ENCODE data around the gene NDUFB8. TPM values are rescaled to one million over a fixed set of nuclear protein-coding genes. Genes with fewer than 3 reads are reported as not detected.
A peak's percentile ranks its signal among the peaks of the same experiment; 100 is the strongest.

Gene NDUFB8
- total RNA-seq, 4 donors from 2014 or later: 122 to 229 (median 167) TPM

DNA sequence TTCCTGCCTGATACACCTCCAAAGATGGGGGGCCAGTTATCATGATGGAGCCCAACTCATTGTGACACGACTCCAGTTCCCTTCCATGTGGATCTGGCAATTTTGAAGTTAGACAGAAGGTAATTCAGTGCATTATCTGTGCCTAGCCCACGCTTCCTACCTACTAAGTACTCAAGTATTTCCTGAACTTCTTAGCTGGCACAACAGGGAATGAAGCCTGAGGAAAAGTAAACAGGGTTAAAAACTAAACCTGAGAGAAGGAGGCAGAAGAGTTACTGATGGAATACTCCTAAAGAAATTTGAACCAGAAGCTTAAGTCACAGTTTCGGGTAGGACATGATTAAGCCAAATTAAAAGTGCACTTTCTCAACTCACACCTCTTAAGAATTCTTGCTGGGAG lies 8.9 kb downstream of the NDUFB8 start:
- Histone ChIP-seq H3K36me3 (peaks cover 0 to 33% (median 0%) of the 10 kb centered on the region in 3 donors), H3K4me3 (no peak overlapping the region), H3K4me1 (peaks cover 0 to 12% (median 2%) of the 10 kb centered on the region in 4 donors), H3K9me3 (no peaks in the 10 kb centered on the region), H3K27ac (no peak overlapping the region), H3K27me3 (no peaks in the 10 kb centered on the region)
- TF ChIP-seq POLR2A (IDR thresholded peaks at IDR 0.05): no peak
- TF ChIP-seq, protein P1, sequence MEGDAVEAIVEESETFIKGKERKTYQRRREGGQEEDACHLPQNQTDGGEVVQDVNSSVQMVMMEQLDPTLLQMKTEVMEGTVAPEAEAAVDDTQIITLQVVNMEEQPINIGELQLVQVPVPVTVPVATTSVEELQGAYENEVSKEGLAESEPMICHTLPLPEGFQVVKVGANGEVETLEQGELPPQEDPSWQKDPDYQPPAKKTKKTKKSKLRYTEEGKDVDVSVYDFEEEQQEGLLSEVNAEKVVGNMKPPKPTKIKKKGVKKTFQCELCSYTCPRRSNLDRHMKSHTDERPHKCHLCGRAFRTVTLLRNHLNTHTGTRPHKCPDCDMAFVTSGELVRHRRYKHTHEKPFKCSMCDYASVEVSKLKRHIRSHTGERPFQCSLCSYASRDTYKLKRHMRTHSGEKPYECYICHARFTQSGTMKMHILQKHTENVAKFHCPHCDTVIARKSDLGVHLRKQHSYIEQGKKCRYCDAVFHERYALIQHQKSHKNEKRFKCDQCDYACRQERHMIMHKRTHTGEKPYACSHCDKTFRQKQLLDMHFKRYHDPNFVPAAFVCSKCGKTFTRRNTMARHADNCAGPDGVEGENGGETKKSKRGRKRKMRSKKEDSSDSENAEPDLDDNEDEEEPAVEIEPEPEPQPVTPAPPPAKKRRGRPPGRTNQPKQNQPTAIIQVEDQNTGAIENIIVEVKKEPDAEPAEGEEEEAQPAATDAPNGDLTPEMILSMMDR (IDR thresholded peaks at IDR 0.05): no peak
- DNase-seq: no peak

DNA sequence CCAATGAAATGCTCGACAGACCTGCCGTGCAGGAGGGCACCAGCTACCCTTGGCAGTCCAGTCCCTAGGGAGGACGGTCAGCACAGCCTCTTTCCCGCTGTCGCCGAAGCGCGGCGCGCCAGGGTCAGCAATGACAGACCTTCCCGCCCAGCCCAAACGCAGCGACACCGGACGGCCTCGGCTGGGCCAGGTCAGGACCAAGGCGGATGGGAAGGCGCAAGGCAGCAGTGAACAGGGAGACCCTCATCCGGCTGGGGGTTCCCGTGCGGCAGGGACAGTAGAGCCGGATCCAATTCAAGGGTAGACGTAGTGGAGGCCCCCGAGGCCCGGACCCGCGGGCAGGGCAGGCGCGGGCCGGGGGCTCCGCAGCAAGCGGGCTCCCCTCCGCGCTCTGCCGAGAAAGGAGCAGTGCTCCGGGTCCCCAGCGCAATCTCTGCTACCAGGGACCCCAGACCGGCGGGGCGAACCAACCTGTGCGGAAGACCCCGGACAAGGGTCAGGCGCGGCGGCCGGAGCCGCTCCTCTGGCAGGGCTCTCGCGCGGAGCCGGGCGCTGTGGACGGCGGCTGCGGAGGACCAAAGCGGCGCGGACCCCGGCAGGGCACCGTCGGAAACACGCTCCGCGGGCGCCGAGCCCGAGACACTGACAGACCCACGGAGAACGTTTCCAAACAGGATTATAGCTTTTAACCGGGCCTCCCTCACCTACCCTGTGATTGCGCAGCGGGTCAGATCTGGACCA lies 10.2 kb downstream of the NDUFB8 start, which contains the start of gene SEC31B:
SEC31B (minus strand) TSS at position 551 of the 741 bp plus-strand sequence. CDS start 2,909 bp downstream, outside the sequence.
- H3K27ac ChIP-seq: no peak within 1 kb of the TSS
- peaks cover 0 to 12% (median 2%) of the 10 kb centered on the region in 4 donors for H3K4me1 ChIP-seq
- H3K4me3 ChIP-seq: peak within 1 kb of the TSS; percentile 4 to 49 (median 34)
- H3K27me3 ChIP-seq: no peaks in the 10 kb centered on the region
- no peaks in the 10 kb centered on the region for H3K9me3 ChIP-seq
- peaks cover 0 to 27% (median 0%) of the 10 kb centered on the region in 3 donors for H3K36me3 ChIP-seq
- DNase-seq: no peak
- TF ChIP-seq POLR2A (IDR thresholded peaks at IDR 0.05): no peak
- TF ChIP-seq, protein P1 (IDR thresholded peaks at IDR 0.05): no peak

DNA sequence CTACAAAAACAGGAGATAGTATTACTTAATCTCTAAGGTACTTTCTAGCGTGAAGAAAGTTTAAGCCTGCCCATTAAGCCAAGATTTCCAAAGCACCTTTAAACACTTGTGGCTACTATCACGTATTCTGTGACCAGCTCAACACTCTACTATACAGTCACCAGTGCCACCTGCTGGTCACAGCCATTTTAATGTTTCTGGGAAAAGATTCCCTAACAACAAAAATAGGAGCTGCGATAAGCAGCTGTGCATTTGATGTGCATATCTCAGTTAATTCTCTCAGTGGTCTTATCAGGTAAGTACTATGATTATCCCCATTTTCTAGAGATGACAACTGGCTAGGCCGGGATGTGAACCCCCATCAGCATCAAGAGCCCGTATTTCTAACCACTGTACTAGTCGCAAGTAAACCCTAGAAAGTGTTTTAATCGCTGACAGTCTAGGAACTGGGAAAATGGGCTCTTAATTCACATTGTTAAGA lies 10.9 kb downstream of the NDUFB8 start:
- peaks cover 0 to 20% (median 0%) of the 10 kb centered on the region in 3 donors for H3K36me3 ChIP-seq
- DNase-seq: peak in 2 of 3 donors; percentile 61 to 87
- H3K4me1 ChIP-seq: peaks cover 0 to 12% (median 2%) of the 10 kb centered on the region in 4 donors
- H3K27ac ChIP-seq: no peak overlapping the region
- H3K4me3 ChIP-seq: peak overlapping the region in 2 of 4 donors; percentile 47 to 49
- TF ChIP-seq, protein P1 (IDR thresholded peaks at IDR 0.05): peak in 5 of 6 experiments; percentile 49 to 85 (median 76)
- no peak for TF ChIP-seq POLR2A (IDR thresholded peaks at IDR 0.05)
- no peaks in the 10 kb centered on the region for H3K9me3 ChIP-seq
- no peaks in the 10 kb centered on the region for H3K27me3 ChIP-seq

DNA sequence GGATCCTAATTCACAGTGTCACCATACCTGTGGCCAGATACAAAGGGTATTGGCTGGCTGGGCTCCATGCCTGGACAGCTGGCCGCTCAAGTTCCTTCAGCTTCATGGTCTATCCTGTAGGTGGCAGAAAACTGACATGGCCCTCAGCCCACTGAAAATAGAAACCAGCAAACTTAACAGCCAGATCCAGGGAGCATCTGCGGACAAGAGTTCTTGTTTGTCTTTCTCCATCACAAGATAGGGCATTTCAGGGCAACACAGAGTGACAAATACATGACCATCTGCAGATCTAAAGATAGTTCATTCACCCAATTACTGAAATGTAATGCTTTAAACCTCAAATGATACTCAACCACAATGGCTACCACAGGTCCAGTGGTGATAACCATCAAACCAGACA lies 12.8 kb downstream of the NDUFB8 start:
- Histone ChIP-seq H3K36me3 (peaks cover 0 to 3% (median 0%) of the 10 kb centered on the region in 3 donors), H3K27me3 (no peaks in the 10 kb centered on the region), H3K9me3 (no peaks in the 10 kb centered on the region), H3K4me3 (no peak overlapping the region), H3K4me1 (peaks cover 0 to 12% (median 2%) of the 10 kb centered on the region in 4 donors), H3K27ac (no peak overlapping the region)
- no peak for TF ChIP-seq POLR2A (IDR thresholded peaks at IDR 0.05)
- TF ChIP-seq, protein P1 (IDR thresholded peaks at IDR 0.05): no peak
- no peak for DNase-seq

- Histone ChIP-seq H3K36me3 (peaks cover 0 to 3% (median 0%) of the 10 kb centered on the region in 3 donors), H3K4me1 (peaks cover 0 to 12% (median 2%) of the 10 kb centered on the region in 4 donors), H3K4me3 (no peak overlapping the region), H3K27me3 (no peaks in the 10 kb centered on the region), H3K27ac (no peak overlapping the region), H3K9me3 (no peaks in the 10 kb centered on the region)
- DNase-seq: no peak
- TF ChIP-seq, protein P1 (IDR thresholded peaks at IDR 0.05): no peak
- no peak for TF ChIP-seq POLR2A (IDR thresholded peaks at IDR 0.05)
Measured at GRCh38 chr10:100515612-100516011, 14.1 kb downstream of the NDUFB8 start.

All from Peyer's patch (tissue), 4 donors.